Stimulated activated CD4-positive, alpha-beta T cell treated with anti-CD3 and anti-CD28 coated beads, Interleukin-15, amount 100 ng/mL, for 24 hours (primary cell): Measurements from ENCODE around the gene WDR81.
"Not testable (repeated sequence)": the region's sequence is repeated elsewhere in the genome, so short reads cannot be mapped to it uniquely, and the experiment has no call there.

Experiments used
- DNase-seq: peaks from one replicate; pipeline ENCODE4 v3.0.0-alpha.2; 2020

WDR81 gene

DNA sequence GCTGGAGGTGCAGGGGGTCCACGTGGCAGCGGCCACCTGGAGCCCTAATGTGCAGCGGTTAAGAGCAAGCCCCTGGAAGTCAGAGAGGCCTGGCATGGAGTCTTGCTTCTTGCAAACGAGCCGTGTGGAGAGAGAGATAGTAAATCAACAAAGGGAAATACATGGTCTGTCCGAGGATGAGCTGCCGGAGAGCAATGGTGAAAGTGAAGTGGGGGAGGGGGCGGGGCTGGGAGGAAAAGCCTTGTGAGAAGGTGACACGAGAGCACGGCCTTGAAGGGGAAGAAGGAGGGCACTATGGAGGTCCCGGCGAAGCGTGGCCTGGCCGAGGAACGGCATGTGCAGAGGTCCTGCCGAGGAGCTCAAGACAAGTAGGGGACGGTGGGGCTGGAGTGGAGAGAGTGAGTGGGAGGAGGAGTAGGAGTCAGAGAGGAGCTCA lies 31.3 kb downstream of the WDR81 start:
- DNase-seq, result no peak

- DNase-seq, result no peak
Measured at GRCh38 chr17:1758807-1759206, 34.3 kb downstream of the WDR81 start.

GRCh38 chr17:1759529-1759928 lies 35.0 kb downstream of the WDR81 start:
- no peak for DNase-seq

DNA sequence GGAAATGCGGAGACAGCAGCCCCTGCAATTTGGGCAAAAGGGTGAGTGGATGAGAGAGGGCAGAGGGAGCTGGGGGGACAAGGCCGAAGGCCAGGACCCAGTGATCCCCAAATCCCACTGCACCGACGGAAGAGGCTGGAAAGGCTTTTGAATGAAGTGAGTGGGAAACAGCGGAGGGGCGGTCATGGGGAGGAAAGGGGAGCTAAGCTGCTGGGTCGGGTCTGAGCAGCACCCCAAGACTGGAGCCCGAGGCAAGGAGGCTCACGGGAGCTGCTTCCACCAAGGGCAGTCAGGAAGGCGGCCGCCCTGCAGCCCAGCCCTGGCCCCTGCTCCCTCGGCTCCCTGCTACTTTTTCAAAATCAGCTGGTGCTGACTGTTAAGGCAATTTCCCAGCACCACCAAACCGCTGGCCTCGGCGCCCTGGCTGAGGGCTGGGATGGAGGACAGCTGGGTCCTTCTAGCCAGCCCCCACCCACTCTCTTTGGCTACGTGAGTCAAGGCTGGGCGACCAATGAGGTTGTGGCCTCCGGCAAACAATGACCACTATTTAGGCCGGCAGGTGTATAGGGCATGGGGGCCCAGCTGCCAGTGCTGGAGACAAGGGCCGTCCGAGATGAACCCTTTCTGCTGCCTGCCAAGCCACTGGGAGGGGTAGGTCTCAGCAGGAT lies 37.9 kb downstream of the WDR81 start:
- no peak for DNase-seq

- no peak for DNase-seq
Measured at GRCh38 chr17:1762901-1763898, 38.7 kb downstream of the WDR81 start.

DNA sequence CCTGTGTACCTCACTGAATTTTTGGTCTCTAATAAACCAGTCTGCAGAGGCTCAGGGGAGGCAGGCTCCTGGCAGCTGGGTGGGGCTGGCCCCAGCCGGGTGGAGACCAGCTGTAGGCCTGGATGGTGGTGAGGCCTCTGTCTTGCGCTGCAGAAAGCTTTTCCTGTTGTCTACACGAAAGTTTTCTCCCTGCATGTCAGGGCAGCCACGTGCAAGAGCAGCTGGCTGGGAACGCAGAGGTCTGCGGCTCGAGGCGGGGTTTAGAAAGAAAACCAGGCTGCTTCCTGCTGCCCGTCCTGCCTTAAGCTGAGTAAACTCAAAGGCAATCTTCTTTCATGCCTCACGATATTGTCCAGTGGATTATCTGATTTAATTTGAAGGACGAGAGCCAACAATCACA lies 39.8 kb downstream of the WDR81 start:
- peak; percentile 47 for DNase-seq

DNA sequence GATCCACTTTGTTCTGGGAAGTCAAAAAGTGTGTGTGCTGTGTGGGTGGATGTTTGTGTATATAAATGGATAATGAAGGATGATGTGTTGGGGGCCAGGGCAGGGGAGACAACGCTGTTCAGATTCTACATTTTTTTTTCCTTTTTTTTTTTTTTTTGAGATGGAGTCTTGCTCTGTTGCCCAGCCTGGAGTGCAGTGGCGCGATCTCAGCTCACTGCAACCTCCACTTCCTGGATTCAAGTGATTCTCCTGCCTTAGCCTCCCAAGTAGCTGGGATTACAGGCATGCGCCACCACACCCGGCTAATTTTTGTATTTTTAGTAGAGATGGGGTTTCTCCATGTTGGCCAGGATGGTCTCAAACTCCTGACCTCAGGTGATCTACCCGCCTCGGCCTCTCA lies 40.2 kb downstream of the WDR81 start:
- DNase-seq, result not testable (repeated sequence)

DNA sequence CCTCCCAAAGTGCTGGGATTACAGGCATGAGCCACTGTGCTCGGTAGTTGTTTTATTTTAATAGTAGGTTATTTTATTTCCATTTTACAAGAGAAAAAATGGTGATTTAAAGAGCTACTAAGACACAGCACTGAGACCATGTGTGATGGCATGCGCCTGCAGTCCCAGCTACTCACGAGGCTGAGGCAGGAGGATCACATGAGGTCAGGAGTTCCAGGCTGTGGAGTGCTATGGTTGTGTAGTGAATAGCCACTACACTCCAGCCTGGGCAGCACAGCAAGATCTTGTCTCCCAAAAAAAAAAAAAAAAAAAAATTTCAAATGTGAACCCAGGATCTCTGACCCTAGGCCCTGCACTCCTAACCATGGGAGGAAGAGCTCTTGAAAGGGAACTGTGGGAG lies 41.1 kb downstream of the WDR81 start:
- DNase-seq, result no peak

- DNase-seq, result no peak
Measured at GRCh38 chr17:1766382-1767135, 42.1 kb downstream of the WDR81 start.

- no peak for DNase-seq
Measured at GRCh38 chr17:1767358-1767757, 42.9 kb downstream of the WDR81 start.

DNA sequence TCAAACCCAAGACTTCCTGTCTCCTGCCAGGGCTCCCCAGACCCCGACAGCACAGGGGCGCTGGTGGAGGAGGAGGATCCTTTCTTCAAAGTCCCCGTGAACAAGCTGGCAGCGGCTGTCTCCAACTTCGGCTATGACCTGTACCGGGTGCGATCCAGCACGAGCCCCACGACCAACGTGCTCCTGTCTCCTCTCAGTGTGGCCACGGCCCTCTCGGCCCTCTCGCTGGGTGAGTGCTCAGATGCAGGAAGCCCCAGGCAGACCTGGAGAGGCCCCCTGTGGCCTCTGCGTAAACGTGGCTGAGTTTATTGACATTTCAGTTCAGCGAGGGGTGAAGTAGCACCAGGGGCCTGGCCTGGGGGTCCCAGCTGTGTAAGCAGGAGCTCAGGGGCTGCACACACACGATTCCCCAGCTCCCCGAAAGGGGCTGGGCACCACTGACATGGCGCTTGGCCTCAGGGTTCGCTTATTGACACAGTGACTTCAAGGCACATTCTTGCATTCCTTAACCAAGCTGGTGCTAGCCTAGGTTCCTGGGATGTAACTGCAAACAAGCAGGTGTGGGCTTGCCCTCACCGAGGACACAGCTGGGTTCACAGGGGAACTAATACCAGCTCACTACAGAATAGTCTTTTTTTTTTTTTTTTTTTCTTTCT lies 45.4 kb downstream of the WDR81 start:
- peak; percentile 19 for DNase-seq

DNA sequence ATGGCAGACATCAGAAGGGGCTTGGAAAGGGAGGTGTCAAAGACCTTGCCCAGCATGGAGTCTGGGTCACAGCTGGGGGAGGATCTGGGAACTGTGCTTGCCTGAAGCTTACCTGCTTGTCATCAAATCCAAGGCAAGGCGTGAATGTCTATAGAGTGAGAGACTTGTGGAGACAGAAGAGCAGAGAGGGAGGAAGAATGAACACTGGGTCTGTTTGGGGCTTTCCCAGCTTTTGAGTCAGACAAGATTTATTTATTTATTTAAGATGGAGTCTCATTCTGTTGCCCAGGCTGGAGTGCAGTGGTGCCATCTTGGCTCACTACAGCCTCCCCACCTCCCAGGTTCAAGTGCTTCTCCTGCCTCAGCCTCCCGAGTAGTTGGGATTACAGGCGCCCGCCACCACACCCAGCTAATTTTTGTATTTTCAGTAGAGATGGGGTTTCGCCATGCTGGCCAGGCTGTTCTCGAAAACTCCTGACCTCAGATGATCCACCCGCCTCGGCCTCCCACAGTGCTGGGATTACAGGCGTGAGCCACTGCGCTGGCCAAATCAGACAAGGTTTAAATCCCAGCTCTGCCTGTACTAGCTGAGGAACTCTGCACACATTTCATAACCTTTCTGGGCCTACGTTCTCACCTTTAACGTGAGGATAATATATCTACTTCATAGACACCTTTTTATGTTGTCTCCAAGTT lies 48.6 kb downstream of the WDR81 start:
- DNase-seq, result not testable (repeated sequence)

DNA sequence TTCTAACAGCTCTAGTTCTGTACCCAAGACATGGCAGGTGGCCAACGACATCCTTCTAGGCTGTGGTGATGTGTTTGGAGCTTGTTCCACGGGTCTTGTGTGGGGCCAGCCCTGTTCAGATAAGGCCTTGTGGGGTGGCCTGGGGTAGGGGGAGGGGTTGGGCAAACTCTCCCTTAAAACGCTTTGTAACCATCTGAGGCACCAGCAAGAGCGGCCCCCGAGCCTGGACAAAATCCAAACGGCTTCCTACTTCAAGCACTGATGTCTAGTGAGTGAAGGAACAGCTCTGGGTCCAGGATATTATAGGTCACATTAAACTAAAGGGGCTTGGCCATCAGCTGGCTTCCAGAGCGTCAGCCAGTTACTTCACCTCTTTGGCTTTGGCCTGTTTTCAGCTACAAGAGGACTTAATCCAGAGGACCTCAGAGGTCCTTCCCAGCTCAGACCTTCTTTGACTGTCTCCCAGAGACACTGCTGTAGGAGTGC lies 49.2 kb downstream of the WDR81 start:
- DNase-seq, result no peak

- DNase-seq, result no peak
Measured at GRCh38 chr17:1774390-1775176, 50.1 kb downstream of the WDR81 start.

- no peak for DNase-seq
Measured at GRCh38 chr17:1776328-1776727, 51.8 kb downstream of the WDR81 start.

GRCh38 chr17:1776857-1777256 lies 52.4 kb downstream of the WDR81 start:
- DNase-seq, result no peak

DNA sequence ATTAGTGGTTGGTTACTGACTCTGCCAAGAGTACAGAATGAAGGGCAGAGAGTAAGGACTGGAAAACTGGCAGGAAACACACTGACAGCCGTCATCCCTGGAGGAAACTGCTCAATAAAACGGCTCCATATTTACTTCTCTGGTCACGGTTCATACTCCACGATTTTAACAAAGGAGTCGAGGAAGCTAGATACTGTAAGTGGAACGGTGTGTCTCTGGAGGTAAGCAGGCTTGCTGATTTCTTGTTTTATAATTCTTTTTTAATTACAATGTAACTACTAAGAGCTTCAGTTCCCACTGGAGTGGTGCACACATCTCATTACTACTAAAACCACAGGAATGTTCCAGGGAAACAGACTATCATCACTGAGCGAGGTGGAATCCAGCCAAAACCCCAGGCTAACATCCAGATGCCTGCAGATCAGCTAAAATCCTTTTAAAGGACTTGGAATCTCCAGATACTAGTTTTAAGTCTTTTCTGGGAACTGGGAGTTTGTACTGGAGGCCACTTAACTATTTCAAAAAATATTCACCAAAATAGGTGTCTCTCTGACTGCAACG lies 55.1 kb downstream of the WDR81 start:
- no peak for DNase-seq

- DNase-seq, result no peak
Measured at GRCh38 chr17:1782171-1782567, 57.7 kb downstream of the WDR81 start.

DNA sequence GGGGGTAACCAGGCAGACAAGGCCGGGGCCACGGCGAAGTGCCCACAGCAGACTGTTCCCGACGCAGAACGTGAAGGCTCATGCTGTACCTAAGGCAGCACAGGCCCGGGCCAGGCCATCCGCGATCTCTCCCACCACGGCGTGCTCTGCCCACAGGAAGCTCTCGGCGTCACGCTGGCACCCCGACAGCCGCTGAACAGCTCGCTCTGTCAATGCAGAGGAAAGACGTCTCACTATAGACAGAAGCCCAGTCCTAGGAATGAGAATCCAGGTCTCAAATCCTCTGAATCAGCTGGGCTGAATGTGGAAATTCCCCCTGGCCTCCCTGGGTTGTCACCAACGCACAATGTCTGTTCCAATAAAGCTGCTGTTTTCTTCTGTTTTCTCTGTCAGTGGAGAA lies 58.8 kb downstream of the WDR81 start:
- no peak for DNase-seq

- DNase-seq, result no peak
Measured at GRCh38 chr17:1783834-1784611, 59.5 kb downstream of the WDR81 start.
